Mesodermal cell (in vitro differentiated cells): ENCODE results near the gene SEC61A1.

Experiments used
- H3K27ac ChIP-seq: 2 replicates; pipeline ENCODE4 v1.7.0; 2013; ENCODE audit warnings: mild to moderate bottlenecking, low read depth, low read length, moderate library complexity; ENCODE audit not compliant: severe bottlenecking
- H3K36me3 ChIP-seq: 2 replicates; pipeline ENCODE4 v1.7.1; 2013; ENCODE audit warnings: mild to moderate bottlenecking, low read length, moderate library complexity; ENCODE audit not compliant: control insufficient read depth, insufficient read depth
- H3K4me1 ChIP-seq: one replicate; pipeline ENCODE4 v1.7.1; 2013; ENCODE audit warnings: mild to moderate bottlenecking, low read length; ENCODE audit not compliant: insufficient read depth, control insufficient read depth, poor library complexity, severe bottlenecking
- H3K4me3 ChIP-seq: 2 replicates; pipeline ENCODE4 v1.7.0; 2013; ENCODE audit warnings: low read length, control low read depth, mild to moderate bottlenecking; ENCODE audit not compliant: insufficient read depth, poor library complexity, severe bottlenecking; ENCODE audit errors: extremely low read depth
- H3K9me3 ChIP-seq: 2 replicates; pipeline ENCODE4 v1.7.1; 2013; ENCODE audit warnings: mild to moderate bottlenecking, low read length, moderate library complexity; ENCODE audit not compliant: control insufficient read depth
- WGBS, 2 experiments: methylation state at CpG; one replicate each; pipeline ENCODE4 v1.1.5; 2013; ENCODE audit warnings: missing lambda C conversion rate in 2 of 2; ENCODE audit not compliant: insufficient coverage in 2 of 2; 5-methylcytosine and 5-hydroxymethylcytosine counted together

Gene SEC61A1

DNA sequence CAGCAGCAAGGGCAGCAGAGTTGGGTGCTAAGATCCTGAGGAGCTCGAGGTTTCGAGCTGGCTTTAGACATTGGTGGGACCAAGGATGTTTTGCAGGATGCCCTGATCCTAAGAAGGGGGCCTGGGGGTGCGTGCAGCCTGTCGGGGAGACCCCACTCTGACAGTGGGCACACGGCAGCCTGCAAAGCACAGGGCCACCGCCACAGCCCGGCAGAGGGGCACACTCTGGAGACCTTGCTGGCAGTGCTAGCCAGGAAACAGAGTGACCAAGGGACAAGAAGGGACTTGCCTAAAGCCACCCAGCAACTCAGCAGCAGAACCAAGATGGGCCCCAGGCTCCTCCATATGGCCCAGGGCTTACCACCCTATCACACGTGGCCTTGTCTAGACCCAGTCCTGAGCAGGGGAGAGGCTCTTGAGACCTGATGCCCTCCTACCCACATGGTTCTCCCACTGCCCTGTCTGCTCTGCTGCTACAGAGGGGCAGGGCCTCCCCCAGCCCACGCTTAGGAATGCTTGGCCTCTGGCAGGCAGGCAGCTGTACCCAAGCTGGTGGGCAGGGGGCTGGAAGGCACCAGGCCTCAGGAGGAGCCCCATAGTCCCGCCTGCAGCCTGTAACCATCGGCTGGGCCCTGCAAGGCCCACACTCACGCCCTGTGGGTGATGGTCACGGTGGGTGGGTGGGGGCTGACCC is 18.8 kb downstream of the SEC61A1 start:
- H3K9me3 ChIP-seq: no peaks in the 10 kb centered on the region
- H3K4me3 ChIP-seq: no peak overlapping the region
- H3K27ac ChIP-seq: no peak overlapping the region
- H3K36me3 ChIP-seq: peaks cover 75% of the 10 kb centered on the region
- H3K4me1 ChIP-seq: peaks cover 3% of the 10 kb centered on the region
- WGBS, 2 experiments: 91 to 98% methylated on average over 11 to 13 of the region's 13 CpGs

- peaks cover 7% of the 10 kb centered on the region for H3K4me1 ChIP-seq
- H3K27ac ChIP-seq: no peak overlapping the region
- WGBS, 2 experiments: 98 to 100% methylated on average over 7 to 8 of the region's 11 CpGs
- peaks cover 66% of the 10 kb centered on the region for H3K36me3 ChIP-seq
- H3K9me3 ChIP-seq: no peaks in the 10 kb centered on the region
- H3K4me3 ChIP-seq: no peak overlapping the region
These were observed 19.7 kb downstream of the SEC61A1 start for GRCh38 chr3:128071771-128072453.

- 97 to 99% methylated on average over 10 to 11 of the region's 13 CpGs for WGBS, 2 experiments
- peaks cover 7% of the 10 kb centered on the region for H3K4me1 ChIP-seq
- H3K27ac ChIP-seq: no peak overlapping the region
- no peak overlapping the region for H3K4me3 ChIP-seq
- H3K36me3 ChIP-seq: peaks cover 59% of the 10 kb centered on the region
- H3K9me3 ChIP-seq: no peaks in the 10 kb centered on the region
These were observed 20.4 kb downstream of the SEC61A1 start for GRCh38 chr3:128072454-128073184.

DNA sequence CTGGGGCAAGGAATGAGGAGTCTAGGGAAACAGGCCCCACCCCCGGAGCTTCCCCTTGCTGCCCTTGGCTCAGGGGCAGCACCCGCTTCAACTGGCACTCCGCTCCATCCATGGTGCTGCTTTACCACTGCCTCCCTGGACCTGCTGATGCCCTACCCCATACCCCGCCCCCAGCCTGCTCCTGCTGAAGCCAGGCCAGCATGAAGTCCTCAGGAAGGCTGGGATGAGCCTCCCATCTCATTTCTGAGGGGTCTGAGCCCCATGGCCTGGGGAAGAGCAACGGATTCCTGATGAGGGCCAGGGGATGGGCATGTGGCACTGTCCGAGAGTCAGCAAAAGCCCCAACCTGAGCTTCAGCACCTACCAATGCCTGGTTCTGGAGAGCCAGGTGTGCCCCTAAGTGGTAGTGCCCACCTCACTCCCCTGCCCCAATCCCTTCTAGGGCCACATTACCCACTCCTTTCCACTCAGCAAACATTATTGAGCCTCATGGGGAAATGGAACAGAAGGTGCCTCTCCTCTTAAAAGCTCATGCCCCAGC is 21.0 kb downstream of the SEC61A1 start:
- 93 to 94% methylated on average over 5 of the region's 6 CpGs for WGBS, 2 experiments
- no peaks in the 10 kb centered on the region for H3K9me3 ChIP-seq
- H3K4me3 ChIP-seq: no peak overlapping the region
- H3K4me1 ChIP-seq: peaks cover 7% of the 10 kb centered on the region
- peaks cover 54% of the 10 kb centered on the region for H3K36me3 ChIP-seq
- no peak overlapping the region for H3K27ac ChIP-seq

- 60 to 100% methylated on average over 1 of the region's 2 CpGs for WGBS, 2 experiments
- H3K36me3 ChIP-seq: peaks cover 53% of the 10 kb centered on the region
- H3K27ac ChIP-seq: no peak overlapping the region
These were observed 21.6 kb downstream of the SEC61A1 start for GRCh38 chr3:128073807-128074206.

GRCh38 chr3:128074851-128075521 is 22.7 kb downstream of the SEC61A1 start:
- Histone ChIP-seq H3K4me1 (peaks cover 8% of the 10 kb centered on the region), H3K9me3 (no peaks in the 10 kb centered on the region), H3K4me3 (peak overlapping the region; percentile 23), H3K27ac (no peak overlapping the region), H3K36me3 (peaks cover 51% of the 10 kb centered on the region)
- 10 to 20% methylated on average over 5 to 6 of the region's 7 CpGs for WGBS, 2 experiments

More at GRCh38 chr3:128073807-128074206, 21.6 kb downstream of the SEC61A1 start:
- no peak overlapping the region for H3K4me3 ChIP-seq
- H3K4me1 ChIP-seq: peaks cover 7% of the 10 kb centered on the region
- H3K9me3 ChIP-seq: no peaks in the 10 kb centered on the region

DNA sequence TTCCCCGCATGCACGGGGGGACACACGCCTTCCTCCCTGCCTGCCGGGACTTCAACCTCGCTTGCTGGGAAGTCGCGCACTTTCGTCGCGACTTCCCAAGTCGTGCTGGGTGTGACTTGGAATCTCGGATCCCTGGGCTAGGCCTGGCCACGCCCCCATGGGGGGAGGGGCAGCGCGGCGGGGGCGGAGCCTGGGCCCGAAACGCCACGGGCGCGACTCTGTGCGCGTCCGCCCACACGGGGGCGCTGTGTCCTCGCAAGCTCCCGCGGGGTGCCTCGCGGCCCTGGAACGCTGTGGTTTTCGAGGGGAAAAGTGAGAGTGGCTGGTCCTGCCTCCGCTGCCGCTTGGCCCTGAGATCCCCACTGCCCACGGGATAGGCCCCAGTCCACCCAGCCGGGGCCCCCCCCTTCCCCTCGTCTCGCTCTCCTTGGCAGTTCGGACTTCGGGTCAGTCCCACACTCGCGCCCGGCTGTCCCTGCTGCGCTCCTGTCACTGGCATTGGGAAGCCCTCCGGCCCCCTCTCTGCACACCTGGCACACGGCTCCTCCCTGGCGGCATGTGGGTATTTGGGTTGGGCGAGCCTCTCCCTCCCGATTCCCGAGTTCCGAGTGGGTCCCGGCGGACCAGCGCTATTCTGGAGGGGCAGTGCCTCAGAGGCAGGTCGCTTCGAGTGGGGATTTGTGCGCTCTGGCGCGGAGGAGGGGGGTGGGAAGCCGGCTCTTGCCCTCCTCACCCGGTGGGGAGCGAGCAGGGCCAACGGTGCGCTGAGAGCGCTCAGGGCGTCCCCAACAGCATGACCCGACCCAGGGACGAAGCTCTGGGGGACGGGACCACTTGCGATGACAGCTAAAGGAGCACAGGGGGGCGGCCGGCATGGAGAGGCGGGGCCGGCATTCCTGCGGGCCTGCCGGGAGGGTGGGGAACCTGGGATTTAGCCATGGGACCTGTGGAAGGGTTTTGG is 23.6 kb downstream of the SEC61A1 start:
- Histone ChIP-seq H3K36me3 (peaks cover 48% of the 10 kb centered on the region), H3K9me3 (no peaks in the 10 kb centered on the region), H3K4me3 (peak overlapping the region; percentile 23), H3K4me1 (peaks cover 14% of the 10 kb centered on the region), H3K27ac (no peak overlapping the region)
- 4 to 8% methylated on average over 40 to 51 of the region's 78 CpGs for WGBS, 2 experiments

GRCh38 chr3:128076483-128077201 is 24.4 kb downstream of the SEC61A1 start:
- peaks cover 14% of the 10 kb centered on the region for H3K4me1 ChIP-seq
- WGBS, 2 experiments: 9% methylated on average over 49 to 64 of the region's 79 CpGs
- peaks cover 48% of the 10 kb centered on the region for H3K36me3 ChIP-seq
- H3K4me3 ChIP-seq: peak overlapping the region; percentile 11
- no peak overlapping the region for H3K27ac ChIP-seq
- H3K9me3 ChIP-seq: no peaks in the 10 kb centered on the region

GRCh38 chr3:128077202-128077624 is 25.0 kb downstream of the SEC61A1 start:
- no peaks in the 10 kb centered on the region for H3K9me3 ChIP-seq
- peaks cover 14% of the 10 kb centered on the region for H3K4me1 ChIP-seq
- no peak overlapping the region for H3K27ac ChIP-seq
- 21 to 34% methylated on average over 4 to 6 of the region's 11 CpGs for WGBS, 2 experiments
- peaks cover 48% of the 10 kb centered on the region for H3K36me3 ChIP-seq
- peak overlapping the region; percentile 2 for H3K4me3 ChIP-seq
